ENCODE data around the gene EPB41. TPM values are rescaled to one million over a fixed set of nuclear protein-coding genes. Genes with fewer than 3 reads are reported as not detected.

EPB41 gene
- total and polyA plus RNA-seq, 12 donors = 6.6 to 49.5 (median 30.3) TPM

GRCh38 chr1:28984311-28984684 lies 69.9 kb downstream of the EPB41 start:
- TF ChIP-seq POLR2A (IDR thresholded peaks at IDR 0.05) (no peak), CTCF (IDR thresholded peaks at IDR 0.05) (no peak)
- Histone ChIP-seq H3K36me3 (replicated peaks in 1 of 2) (no peaks in the 10 kb centered on the region), H3K27ac (peak overlapping the region in 2 of 5 donors; percentile 27 to 74), H3K4me3 (no peak overlapping the region), H3K27me3 (no peaks in the 10 kb centered on the region), H3K4me1 (replicated peaks in 1 of 2) (peaks cover 6 to 9% of the 10 kb centered on the region in 2 donors), H3K9me3 (replicated peaks in 1 of 3) (no peaks in the 10 kb centered on the region)
- intact Hi-C loops (cut with DNase I) = no loop called here
- WGBS, 4 donors = 93 to 98% (median 96%) methylated on average over 3 of the region's 3 CpGs
- DNase-seq = no peak

- TF ChIP-seq CTCF (IDR thresholded peaks at IDR 0.05) (no peak), POLR2A (IDR thresholded peaks at IDR 0.05) (no peak)
- Histone ChIP-seq H3K36me3 (replicated peaks in 1 of 2) (no peaks in the 10 kb centered on the region), H3K27me3 (no peaks in the 10 kb centered on the region), H3K27ac (no peak overlapping the region), H3K9me3 (replicated peaks in 1 of 3) (no peaks in the 10 kb centered on the region), H3K4me1 (replicated peaks in 1 of 2) (peaks cover 6 to 9% of the 10 kb centered on the region in 2 donors), H3K4me3 (no peak overlapping the region)
- 87 to 94% (median 92%) methylated on average over 1 of the region's 1 CpG for WGBS, 4 donors
- intact Hi-C loops (cut with DNase I) = no loop called here
- DNase-seq = no peak
These were observed 71.1 kb downstream of the EPB41 start for GRCh38 chr1:28985427-28985826.

- Histone ChIP-seq H3K27ac (peak overlapping the region in 2 of 5 donors; percentile 46 to 64), H3K27me3 (no peaks in the 10 kb centered on the region), H3K9me3 (replicated peaks in 1 of 3) (no peaks in the 10 kb centered on the region), H3K4me1 (replicated peaks in 1 of 2) (peaks cover 6 to 9% of the 10 kb centered on the region in 2 donors), H3K36me3 (replicated peaks in 1 of 2) (no peaks in the 10 kb centered on the region), H3K4me3 (peak overlapping the region in 1 of 4 donors; percentile 24)
- peak in 2 of 7 donors; percentile 9 to 22 for DNase-seq
- 42 to 49% (median 47%) methylated on average over 10 of the region's 10 CpGs for WGBS, 4 donors
- intact Hi-C loops (cut with DNase I) = no loop called here
- TF ChIP-seq CTCF (IDR thresholded peaks at IDR 0.05) (no peak), POLR2A (IDR thresholded peaks at IDR 0.05) (no peak)
These were observed 72.0 kb downstream of the EPB41 start for GRCh38 chr1:28986306-28986910.

GRCh38 chr1:29002792-29003191 lies 88.4 kb downstream of the EPB41 start:
- no peak overlapping the region for H3K4me3 ChIP-seq
- H3K9me3 ChIP-seq (replicated peaks in 1 of 3) = no peaks in the 10 kb centered on the region
- H3K36me3 ChIP-seq (replicated peaks in 1 of 2) = no peaks in the 10 kb centered on the region
- intact Hi-C loops (cut with DNase I) = no loop called here
- H3K27ac ChIP-seq = no peak overlapping the region
- H3K4me1 ChIP-seq (replicated peaks in 1 of 2) = peaks cover 0 to 6% of the 10 kb centered on the region in 2 donors
- TF ChIP-seq POLR2A (IDR thresholded peaks at IDR 0.05) = no peak
- no peak for TF ChIP-seq CTCF (IDR thresholded peaks at IDR 0.05)
- no peaks in the 10 kb centered on the region for H3K27me3 ChIP-seq
- DNase-seq = no peak
